ENCODE data around the gene PDCD7. TPM values are rescaled to one million over a fixed set of nuclear protein-coding genes. Genes with fewer than 3 reads are reported as not detected.
"Not testable (repeated sequence)": the region's sequence is repeated elsewhere in the genome, so short reads cannot be mapped to it uniquely, and the experiment has no call there.

Gene PDCD7
- total RNA-seq, 1 donor from 2014 or later = 19.8 TPM

DNA sequence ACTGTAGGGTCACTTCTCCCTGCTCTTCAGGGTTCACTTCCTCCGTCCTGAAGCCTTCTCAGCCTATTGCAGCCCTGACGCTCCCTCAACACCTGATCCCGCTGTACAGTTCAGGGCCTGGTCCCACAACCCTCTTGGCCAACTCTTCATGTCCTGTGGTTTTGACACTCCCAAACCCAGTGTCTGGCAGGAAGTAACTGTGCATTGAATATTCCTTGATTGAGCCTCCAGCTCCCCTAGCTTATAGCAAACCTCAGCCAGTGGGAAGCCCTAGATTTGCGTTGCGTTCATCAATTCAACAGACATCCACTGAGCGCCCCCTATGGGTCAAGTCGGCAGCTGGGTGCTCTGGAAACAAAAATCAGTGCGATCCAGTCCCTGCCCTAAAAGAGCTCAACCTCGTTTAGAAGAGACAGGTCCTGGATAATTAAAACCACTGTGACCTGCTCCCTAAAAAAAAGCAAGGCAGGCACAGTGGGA is 32.2 kb downstream of the PDCD7 start:
- intact Hi-C loops (cut with DNase I) = no loop called here
- peak; percentile 76 for DNase-seq
- H3K36me3 ChIP-seq = peaks cover 59% of the 10 kb centered on the region
- peak; percentile 83 to 86 for ATAC-seq
- no peak overlapping the region for H3K4me3 ChIP-seq
- H3K9me3 ChIP-seq = no peaks in the 10 kb centered on the region
- H3K27me3 ChIP-seq (ENCODE audit: low read depth) = no peaks in the 10 kb centered on the region
- H3K27ac ChIP-seq = no peak overlapping the region
- TF ChIP-seq, protein P1, sequence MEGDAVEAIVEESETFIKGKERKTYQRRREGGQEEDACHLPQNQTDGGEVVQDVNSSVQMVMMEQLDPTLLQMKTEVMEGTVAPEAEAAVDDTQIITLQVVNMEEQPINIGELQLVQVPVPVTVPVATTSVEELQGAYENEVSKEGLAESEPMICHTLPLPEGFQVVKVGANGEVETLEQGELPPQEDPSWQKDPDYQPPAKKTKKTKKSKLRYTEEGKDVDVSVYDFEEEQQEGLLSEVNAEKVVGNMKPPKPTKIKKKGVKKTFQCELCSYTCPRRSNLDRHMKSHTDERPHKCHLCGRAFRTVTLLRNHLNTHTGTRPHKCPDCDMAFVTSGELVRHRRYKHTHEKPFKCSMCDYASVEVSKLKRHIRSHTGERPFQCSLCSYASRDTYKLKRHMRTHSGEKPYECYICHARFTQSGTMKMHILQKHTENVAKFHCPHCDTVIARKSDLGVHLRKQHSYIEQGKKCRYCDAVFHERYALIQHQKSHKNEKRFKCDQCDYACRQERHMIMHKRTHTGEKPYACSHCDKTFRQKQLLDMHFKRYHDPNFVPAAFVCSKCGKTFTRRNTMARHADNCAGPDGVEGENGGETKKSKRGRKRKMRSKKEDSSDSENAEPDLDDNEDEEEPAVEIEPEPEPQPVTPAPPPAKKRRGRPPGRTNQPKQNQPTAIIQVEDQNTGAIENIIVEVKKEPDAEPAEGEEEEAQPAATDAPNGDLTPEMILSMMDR (IDR thresholded peaks at IDR 0.05) = peak; percentile 79
- no peaks in the 10 kb centered on the region for H3K4me1 ChIP-seq

DNA sequence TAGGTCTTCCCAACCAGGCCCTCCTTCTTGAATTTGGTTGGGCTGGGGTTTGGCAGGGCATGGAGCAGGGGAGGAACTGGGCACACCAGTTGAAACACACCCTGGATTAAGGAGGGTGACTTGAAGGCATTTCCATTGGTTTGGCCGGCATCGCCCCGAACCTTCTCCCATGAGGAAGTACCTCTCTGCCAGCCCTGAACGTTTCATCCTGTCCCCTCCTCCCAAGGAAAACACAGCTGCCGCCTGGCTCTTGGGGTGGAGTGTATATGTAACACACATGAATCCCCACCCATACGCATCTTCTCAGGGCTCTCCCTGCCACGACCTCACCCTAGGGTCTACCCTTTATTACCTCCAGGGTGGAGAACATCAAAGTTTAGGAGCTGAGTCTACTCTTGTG is 33.2 kb downstream of the PDCD7 start:
- H3K27ac ChIP-seq = no peak overlapping the region
- H3K36me3 ChIP-seq = peaks cover 51% of the 10 kb centered on the region
- intact Hi-C loops (cut with DNase I) = no loop called here

DNA sequence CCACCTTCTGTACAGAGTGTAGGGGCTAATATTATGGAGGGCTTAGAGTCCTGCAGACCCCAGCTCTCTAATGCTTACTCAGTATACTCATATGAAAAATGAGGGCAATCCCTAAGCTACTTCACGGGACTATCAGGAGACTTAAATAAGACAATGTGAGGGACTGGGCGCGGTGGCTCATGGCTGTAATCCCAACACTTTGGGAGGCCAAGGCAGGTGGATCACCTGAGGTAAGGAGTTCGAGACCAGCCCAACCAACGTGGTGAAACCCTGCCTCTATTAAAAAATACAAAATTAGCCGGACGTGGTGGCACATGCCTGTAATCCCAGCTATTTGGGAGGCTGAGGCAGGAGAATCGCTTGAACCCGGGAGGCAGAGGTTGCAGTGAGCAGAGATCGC is 33.8 kb downstream of the PDCD7 start:
- intact Hi-C loops (cut with DNase I); H3K27ac ChIP-seq; ATAC-seq; H3K27me3 ChIP-seq (ENCODE audit: low read depth); DNase-seq; H3K9me3 ChIP-seq; H3K4me3 ChIP-seq; H3K4me1 ChIP-seq: not testable (repeated sequence)
- peaks cover 45% of the 10 kb centered on the region for H3K36me3 ChIP-seq

More for the DNA sequence above, 33.2 kb downstream of the PDCD7 start:
- no peak for ATAC-seq
- H3K9me3 ChIP-seq = no peaks in the 10 kb centered on the region
- no peaks in the 10 kb centered on the region for H3K4me1 ChIP-seq
- no peak for DNase-seq
- TF ChIP-seq, protein P1 (IDR thresholded peaks at IDR 0.05) = no peak
- no peaks in the 10 kb centered on the region for H3K27me3 ChIP-seq (ENCODE audit: low read depth)
- H3K4me3 ChIP-seq = no peak overlapping the region

DNA sequence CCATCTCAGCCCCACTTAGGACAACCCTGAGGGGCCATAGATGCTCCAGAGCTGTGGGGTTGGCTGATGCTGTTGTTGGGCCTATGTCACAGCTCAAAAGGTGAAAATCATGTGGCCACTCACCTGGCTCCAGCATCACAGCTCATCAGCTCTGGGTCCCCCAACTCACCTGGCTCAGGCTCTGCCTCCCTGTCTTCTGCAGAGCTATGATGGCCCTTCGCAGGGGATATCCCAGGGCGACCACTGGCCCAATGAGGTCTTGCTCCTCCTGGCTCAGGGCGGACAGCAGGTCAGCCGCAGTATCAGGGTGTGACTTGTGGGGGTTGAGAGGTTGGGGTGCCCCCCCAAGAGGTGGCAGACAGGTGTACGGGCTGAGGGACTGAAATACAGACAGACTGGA is 34.3 kb downstream of the PDCD7 start:
- TF ChIP-seq, protein P1 (IDR thresholded peaks at IDR 0.05) = no peak
- no peak overlapping the region for H3K27ac ChIP-seq
- ATAC-seq (no peak), DNase-seq (no peak)
- H3K9me3 ChIP-seq = no peaks in the 10 kb centered on the region
- peaks cover 45% of the 10 kb centered on the region for H3K36me3 ChIP-seq
- H3K27me3 ChIP-seq (ENCODE audit: low read depth) = no peaks in the 10 kb centered on the region
- intact Hi-C loops (cut with DNase I) = no loop called here
- no peaks in the 10 kb centered on the region for H3K4me1 ChIP-seq
- no peak overlapping the region for H3K4me3 ChIP-seq

DNA sequence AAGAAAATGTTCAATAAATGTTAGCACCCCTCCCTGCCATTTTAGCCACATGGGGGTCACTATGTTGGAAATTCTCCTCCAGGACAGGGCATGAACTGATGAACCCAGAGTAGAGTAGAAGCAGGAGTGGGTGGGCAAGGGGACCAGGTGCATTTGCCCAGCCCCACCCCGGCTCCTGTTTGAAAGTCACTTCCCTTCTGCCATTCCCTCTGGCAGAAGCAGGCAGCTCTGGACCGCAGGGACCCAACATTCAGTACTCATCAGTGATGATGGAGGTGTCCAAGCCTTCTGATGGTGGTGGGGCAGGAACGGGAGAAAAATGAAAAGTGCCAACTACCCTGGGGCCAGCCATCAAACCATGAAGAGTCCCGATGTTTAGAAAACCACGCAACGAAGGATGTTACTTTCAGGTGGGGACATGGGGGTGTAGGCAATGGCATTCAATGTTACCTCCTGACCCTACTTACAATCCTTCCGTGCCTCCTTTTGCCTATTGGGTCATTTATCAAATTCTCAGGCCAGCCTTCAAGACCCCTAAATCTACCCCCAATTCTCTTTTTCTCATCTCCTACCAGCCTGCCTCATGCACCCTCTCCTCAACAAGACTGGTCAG is 35.9 kb downstream of the PDCD7 start:
- ATAC-seq = no peak
- TF ChIP-seq, protein P1 (IDR thresholded peaks at IDR 0.05) = no peak
- Histone ChIP-seq H3K4me3 (no peak overlapping the region), H3K9me3 (no peaks in the 10 kb centered on the region), H3K4me1 (no peaks in the 10 kb centered on the region), H3K27me3 (ENCODE audit: low read depth) (no peaks in the 10 kb centered on the region), H3K36me3 (peaks cover 46% of the 10 kb centered on the region), H3K27ac (no peak overlapping the region)
- intact Hi-C loops (cut with DNase I) = no loop called here
- DNase-seq = no peak

DNA sequence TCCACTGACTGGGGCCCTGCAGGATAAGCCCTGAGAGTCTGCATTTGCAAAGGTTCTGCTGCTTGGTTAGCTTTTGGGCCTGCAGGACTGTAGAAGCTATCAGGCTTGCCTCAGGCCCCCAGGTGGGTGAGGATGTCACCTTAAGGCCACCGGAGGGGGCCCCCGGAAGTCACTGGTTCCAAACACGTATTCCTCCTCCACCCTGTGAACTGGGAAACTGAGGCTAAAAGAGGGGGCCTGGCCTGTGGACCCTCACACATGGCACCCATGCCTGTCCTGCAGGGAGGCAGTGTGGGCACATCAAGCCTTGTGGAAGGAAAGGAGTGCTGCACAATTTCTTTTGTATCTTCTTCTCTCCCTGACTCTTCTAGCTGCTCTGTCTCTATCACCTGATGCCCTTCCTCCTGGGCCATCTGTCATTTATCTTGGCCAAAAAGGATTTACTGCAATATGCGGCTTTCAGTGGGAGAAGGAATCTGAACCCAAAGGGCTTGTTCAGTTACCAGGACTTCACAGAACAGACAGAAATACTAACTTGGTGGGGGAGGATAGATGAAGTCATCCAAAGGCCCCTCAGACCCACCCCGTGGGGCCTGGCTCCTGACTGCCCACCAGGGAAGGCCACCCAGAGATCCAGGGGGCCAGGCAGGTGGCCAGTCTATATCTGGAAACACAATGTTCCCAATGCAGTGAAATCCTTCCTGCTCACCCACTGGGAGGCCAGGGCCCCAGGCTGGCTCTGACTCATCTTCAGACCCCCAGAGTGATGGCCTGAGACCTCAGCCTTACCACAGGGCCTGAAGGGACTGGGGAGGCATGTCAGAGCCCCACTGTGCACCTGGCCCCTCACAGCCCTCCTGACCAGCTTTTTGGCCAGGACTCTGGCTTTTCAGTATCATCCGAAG is 36.9 kb downstream of the PDCD7 start:
- DNase-seq = no peak

More for the DNA sequence above, 36.9 kb downstream of the PDCD7 start:
- H3K9me3 ChIP-seq = no peaks in the 10 kb centered on the region
- TF ChIP-seq, protein P1 (IDR thresholded peaks at IDR 0.05) = no peak
- intact Hi-C loops (cut with DNase I) = no loop called here
- H3K36me3 ChIP-seq = peaks cover 44% of the 10 kb centered on the region
- no peak overlapping the region for H3K27ac ChIP-seq
- no peaks in the 10 kb centered on the region for H3K4me1 ChIP-seq
- ATAC-seq = no peak
- H3K4me3 ChIP-seq = no peak overlapping the region
- no peaks in the 10 kb centered on the region for H3K27me3 ChIP-seq (ENCODE audit: low read depth)

Data from lower lobe of right lung (tissue), 2 donors.